ENCODE data around the gene RIPPLY3.
"Not testable (repeated sequence)": the region's sequence is repeated elsewhere in the genome, so short reads cannot be mapped to it uniquely, and the experiment has no call there.

The RIPPLY3 gene

DNA sequence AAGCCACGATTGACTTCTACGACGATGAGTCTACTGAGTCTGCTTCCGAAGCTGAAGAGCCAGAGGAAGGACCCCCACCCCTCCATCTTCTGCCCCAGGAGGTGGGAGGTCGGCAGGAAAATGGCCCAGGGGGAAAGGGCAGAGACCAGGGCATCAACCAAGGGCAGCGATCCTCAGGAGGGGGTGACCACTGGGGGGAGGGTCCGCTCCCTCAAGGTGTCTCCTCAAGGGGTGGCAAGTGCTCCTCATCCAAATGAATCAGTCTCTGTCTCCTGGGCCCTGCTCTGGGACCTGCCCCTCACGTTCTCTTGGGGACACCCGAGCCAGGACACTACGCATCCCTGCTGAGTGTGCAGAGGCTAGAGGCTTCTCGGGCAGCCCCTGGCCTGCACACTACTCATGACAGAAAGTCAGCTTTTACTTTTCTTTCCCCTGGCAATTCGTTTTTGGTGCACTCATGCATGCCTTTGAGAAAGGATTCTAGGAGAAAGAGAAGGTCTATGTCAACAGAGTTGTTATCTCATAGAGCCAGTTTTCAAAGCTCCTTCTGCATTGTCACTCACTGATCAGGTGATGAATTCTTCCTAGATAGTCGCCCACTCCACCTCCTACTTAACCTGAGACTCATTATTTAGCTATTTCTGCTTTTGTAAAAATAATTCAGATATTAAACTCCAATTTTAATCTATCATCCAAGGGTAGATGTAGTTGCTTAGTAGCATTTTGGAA, 11.6 kb downstream of the RIPPLY3 start:
- no peak for DNase-seq (ENCODE audit: low read depth in 2 of 2)

DNA sequence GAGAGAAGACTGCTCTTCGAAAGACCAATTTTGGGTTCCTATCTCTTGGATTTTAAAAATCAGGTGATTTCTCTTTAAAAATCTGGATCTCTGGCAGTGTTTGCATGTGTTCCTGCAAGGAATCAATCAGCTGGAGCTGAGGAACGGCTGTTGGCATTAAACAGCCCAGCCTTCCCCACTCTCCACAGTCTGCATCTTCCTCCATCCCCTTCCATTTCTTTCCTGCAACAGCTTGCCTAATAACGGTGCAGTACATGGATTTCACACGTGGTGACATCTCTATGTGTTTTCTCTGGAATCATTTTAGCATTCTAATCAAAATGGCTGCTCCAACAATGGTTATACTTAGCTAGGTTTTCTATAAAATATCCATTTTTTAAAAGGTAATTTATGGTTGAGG, 20.0 kb downstream of the RIPPLY3 start:
- no peak for DNase-seq (ENCODE audit: low read depth in 2 of 2)

DNA sequence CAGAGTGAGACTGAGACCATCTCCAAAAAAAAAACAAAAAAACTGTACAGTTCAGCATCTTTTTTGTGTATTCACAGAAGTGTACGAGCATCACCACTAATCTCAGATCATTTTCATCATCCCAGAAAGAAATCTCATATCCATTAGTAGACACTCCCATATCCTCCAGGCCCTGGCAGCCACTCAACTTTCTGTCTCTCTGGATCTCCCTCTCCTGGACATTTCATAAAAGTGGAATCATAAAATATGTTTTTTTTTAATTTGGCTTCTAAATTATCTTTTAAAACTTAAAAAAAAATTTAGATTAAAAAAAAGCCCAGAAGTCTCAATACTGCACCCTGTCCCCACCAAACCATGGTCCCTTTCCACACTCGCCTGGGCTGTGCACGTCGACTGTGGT, 22.1 kb downstream of the RIPPLY3 start:
- no peak for DNase-seq (ENCODE audit: low read depth in 2 of 2)

DNA sequence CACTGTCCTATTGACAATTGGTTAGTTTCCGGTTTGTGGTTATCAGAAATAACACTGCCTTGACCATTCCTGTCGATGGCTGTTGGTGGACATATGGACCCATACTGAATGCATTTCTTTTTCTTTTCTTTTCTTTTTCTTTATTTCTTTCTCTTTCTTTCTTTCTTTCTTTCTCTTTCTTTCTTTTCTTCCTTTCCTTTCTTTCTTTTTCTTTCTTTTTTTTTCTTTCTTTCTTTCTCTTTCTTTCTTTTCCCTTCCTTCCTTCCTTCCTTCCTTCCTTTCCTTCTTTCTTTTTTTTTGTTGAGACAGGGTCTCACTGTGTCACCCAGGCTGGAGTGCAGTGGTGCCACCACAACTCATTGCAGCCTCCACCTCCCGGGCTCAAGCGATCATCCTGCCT, 24.4 kb downstream of the RIPPLY3 start:
- DNase-seq (ENCODE audit: low read depth in 2 of 2) = no peak

DNA sequence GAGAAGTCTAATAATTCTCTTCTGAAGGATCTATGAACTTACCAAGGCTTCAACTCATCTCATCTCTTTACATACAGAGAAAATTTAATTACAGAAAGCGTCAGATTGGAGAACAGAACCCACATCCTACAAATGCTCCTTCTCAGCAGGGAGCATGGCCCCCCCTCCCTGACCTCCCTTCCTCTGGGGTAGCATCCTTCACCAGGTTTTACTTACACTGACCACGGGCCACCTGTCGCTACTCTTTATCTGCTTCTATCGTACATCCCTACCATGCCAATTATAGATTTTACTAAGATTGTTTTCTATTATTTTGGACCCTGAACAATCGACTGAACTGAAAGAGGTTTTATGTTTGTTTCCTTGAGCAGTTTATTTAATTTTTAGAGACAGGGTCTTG, 25.8 kb downstream of the RIPPLY3 start:
- no peak for DNase-seq (ENCODE audit: low read depth in 2 of 2)

DNA sequence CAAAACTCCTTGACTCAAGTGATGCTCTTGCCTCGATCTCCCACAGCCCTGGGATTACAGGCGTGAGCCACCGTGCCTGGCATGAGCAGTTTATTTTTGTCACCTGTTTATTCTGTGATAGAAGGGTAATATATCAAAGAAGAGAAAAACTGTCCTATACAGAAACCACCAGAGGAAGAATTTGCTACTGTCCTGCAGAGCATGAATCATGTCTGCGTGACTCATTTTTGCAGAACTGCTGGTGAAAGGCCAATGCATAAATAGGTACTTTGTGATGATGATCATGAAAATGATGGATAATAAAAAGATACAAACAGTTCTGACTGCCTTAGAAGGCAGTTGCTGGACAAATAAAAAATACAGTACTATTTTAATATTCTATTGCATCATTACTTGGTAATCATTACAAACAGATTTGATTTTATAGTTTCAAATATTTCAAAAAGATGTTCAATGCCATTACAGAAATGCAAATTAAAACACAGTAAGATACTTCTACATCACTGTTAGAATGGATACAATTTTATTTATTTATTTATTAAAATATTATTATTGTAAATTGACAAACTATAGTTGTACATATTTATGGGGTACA, 26.5 kb downstream of the RIPPLY3 start:
- no peak for DNase-seq (ENCODE audit: low read depth in 2 of 2)

GRCh38 chr21:37034394-37034793, 27.9 kb downstream of the RIPPLY3 start:
- DNase-seq (ENCODE audit: low read depth in 2 of 2) = not testable (repeated sequence)

DNA sequence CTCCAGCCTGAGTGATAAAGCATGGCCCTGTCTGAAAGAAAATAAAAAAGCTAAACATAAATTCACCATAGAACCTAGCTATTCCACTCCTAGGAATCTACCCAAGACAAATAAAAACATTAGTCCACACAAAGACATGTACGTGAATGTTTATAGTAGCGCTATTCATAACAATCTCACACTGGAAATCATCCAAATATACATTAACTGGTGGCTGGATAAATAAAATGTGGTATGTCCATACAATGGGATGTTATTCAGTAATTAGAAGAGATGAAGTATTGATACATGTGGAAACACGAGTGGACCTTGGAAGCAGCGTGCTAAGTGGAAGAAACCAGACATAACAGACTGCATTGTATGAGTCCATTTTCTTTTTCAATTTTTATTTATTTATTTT, 29.7 kb downstream of the RIPPLY3 start:
- DNase-seq (ENCODE audit: low read depth in 2 of 2) = no peak

DNA sequence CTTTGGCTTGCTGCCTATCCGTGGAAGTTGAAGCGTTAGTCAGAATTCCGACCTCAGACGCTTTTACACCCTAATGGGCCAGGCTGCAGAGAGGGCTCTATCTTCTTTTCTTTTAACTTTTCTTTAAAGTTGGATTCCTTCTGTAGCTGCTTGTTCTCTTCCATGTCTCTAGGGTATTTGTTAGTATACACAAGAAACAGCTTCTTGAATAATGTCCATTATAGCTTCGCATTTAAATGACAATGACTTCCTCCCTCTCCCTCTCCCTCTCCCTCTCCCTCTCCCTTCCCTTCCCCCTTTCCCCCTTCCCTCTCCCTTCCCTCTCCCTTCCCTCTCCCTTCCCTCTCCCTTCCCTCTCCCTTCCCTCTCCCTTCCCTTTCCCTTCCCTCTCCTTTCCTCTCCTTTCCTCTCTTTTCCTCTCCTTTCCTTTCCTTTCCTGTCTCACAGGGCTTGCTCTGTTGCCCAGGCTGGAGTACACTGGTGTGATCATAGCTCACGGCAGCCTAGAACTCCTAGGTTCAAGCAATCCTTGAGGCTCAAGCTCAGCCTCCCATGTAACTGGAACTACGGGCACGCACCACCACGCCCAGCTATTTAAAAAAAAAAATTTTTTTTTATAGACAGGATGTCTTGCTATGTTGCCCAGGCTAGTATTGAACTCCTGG, 33.0 kb downstream of the RIPPLY3 start:
- no peak for DNase-seq (ENCODE audit: low read depth in 2 of 2)

GRCh38 chr21:37040212-37040611, 33.7 kb downstream of the RIPPLY3 start:
- DNase-seq (ENCODE audit: low read depth in 2 of 2) = no peak

- DNase-seq (ENCODE audit: low read depth in 2 of 2) = no peak
Observed at GRCh38 chr21:37041706-37042271, 35.3 kb downstream of the RIPPLY3 start.

- no peak for DNase-seq (ENCODE audit: low read depth in 2 of 2)
Observed at GRCh38 chr21:37043818-37044217, 37.3 kb downstream of the RIPPLY3 start.

DNA sequence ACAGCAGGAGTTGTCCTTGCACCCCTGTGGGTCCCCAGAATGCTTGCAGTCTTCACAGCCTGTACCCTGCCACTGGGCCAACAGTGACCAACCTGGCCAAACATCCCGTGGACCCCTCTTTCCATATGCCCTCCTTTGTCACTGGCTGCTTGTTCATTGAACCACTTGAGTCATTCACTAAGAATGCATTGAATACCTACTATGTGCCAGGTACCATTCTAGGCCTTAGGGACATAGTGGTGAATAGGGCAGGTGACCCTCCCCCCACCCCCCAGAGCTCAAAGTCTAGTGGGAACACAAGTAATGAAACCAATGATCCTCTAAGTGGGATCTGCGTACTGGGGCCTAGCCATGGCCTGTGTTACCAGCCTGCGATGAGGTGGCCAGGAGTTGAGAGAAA, 38.1 kb downstream of the RIPPLY3 start:
- DNase-seq (ENCODE audit: low read depth in 2 of 2) = no peak

DNA sequence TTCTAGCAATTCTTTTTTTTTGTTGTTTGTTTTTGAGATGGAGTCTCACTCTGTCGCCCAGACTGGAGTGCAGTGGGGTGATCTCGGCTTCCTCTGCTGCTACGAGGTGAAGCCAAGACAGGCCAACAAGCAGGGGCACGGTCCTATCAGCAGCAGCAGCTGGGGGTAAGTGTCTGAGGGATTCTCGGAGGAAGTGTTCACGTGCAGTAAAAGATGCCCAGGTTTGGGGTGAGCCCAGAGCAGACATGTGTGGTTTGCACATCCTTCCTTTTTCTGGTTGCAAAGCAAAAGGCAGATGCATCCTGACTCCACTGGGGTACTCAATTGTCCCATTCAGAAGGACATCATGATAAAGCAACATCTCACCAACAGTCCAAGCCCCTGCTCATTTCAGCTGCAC, 38.6 kb downstream of the RIPPLY3 start:
- DNase-seq (ENCODE audit: low read depth in 2 of 2) = no peak

- no peak for DNase-seq (ENCODE audit: low read depth in 2 of 2)
Observed at GRCh38 chr21:37045556-37045955, 39.1 kb downstream of the RIPPLY3 start.

GRCh38 chr21:37047079-37047478, 40.6 kb downstream of the RIPPLY3 start:
- no peak for DNase-seq (ENCODE audit: low read depth in 2 of 2)

DNA sequence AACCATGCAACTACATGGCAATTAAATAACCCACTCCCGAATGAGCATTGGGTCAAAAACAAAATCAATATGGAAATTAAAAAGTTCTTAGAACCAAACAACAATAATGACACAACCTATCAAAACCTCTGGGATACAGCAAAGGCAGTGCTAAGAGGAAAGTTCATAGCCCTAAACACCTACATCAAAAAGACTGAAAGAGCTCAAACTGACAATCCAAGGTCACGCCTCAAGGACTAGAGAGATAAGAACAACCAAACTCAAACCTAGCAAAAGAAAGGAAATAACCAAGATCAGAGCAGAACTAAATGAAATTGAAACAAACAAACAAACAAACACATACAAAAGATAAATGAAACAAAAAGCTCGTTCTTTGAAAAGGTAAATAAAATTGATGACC, 43.2 kb downstream of the RIPPLY3 start:
- not testable (repeated sequence) for DNase-seq (ENCODE audit: low read depth in 2 of 2)

GRCh38 chr21:37055271-37055855, 48.9 kb downstream of the RIPPLY3 start:
- no peak for DNase-seq (ENCODE audit: low read depth in 2 of 2)

GRCh38 chr21:37057614-37058013, 51.1 kb downstream of the RIPPLY3 start:
- no peak for DNase-seq (ENCODE audit: low read depth in 2 of 2)

DNA sequence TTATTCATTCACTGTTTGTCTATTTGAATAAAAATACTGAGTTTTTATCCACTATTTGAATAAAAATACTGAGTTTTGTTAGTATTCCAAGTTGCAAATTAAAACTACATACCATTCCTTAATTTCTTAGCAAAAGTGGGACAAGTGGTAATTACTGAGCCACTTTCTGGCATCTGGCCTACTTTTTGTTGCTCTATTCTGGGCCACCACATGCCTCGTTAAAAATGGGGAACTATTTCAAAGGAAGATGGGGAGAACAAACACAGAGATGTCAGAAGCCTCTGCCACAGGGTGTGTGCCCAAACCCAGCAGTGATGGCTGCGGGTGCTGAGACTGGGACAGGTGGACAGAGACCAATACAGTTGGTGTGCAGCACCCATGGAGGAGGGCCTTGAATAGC, 51.8 kb downstream of the RIPPLY3 start:
- no peak for DNase-seq (ENCODE audit: low read depth in 2 of 2)

- no peak for DNase-seq (ENCODE audit: low read depth in 2 of 2)
Observed at GRCh38 chr21:37059181-37059580, 52.7 kb downstream of the RIPPLY3 start.

GRCh38 chr21:37060296-37060695, 53.8 kb downstream of the RIPPLY3 start:
- no peak for DNase-seq (ENCODE audit: low read depth in 2 of 2)

Measured in stimulated activated CD8-positive, alpha-beta memory T cell treated with anti-CD3 and anti-CD28 coated beads, Interleukin-2, amount 100 ng/mL, for 48 hours (primary cell).